HepG2 (cell line): ENCODE results near the gene SH3BP2. TPM values are rescaled to one million over a fixed set of nuclear protein-coding genes. Genes with fewer than 3 reads are reported as not detected.

ENCODE experiments used
- ATAC-seq: fragments of 200-7000 bp; cut with Tn5 transposase; 3 replicates; pipeline ENCODE4 v1.9.1; 2020; ENCODE audit warnings: mild to moderate bottlenecking, moderate library complexity
- BruUV-seq: library from RNA; stranded (reverse); fragments of 400-500 nt; replicated peaks from 2 replicates; lab custom pipeline; 2021; lab: Mats Ljungman, UMichigan
- CTCF ChIA-PET: fragments of 300-600 bp; formaldehyde crosslinking; extraction: SDS; loops from one replicate; lab custom pipeline; 2021; ENCODE audit warnings: low total read pairs, inconsistent platforms, low intra/inter-chr PET ratio; lab: Yijun Ruan, JAX
- POLR2A ChIA-PET: fragments of 350-600 bp; sonication (Branson Sonifier 250); formaldehyde crosslinking; loops from one replicate; lab custom pipeline; 2020; ENCODE audit warnings: antibody characterized with exemption, inconsistent platforms; lab: Yijun Ruan, JAX
- DNase-seq: peaks from one replicate; pipeline ENCODE4 v3.0.0-alpha.2; 2015; ENCODE audit warnings: low spot score
- FAIRE-seq: peaks from 3 replicates; lab custom pipeline; 2011; peaks lifted over from hg19 to GRCh38; lab: Jason Lieb, UNC
- H2AFZ ChIP-seq: one replicate; pipeline ENCODE4 v1.6.1; 2011; ENCODE audit warnings: low read length, inconsistent platforms
- H3K27ac ChIP-seq: fragments of 300-600 bp; 3 replicates; pipeline ENCODE4 v1.8.0; 2011; ENCODE audit warnings: mixed run types, mild to moderate bottlenecking, mixed read lengths, low read length, inconsistent platforms; ENCODE audit not compliant: insufficient read depth; ENCODE audit errors: extremely low read length
- H3K27me3 ChIP-seq, 2 experiments: fragments of 200-600 bp in 1 of 2; 2 replicates in 1 of 2; 3 replicates in 1 of 2; pipeline versions ENCODE4 v1.6.0 to v1.8.0; 2011; ENCODE audit warnings: low read length in 2 of 2, mild to moderate bottlenecking in 2 of 2, moderate library complexity in 2 of 2, inconsistent platforms in 1 of 2; ENCODE audit not compliant: insufficient read depth in 2 of 2, control insufficient read depth in 1 of 2
- H3K36me3 ChIP-seq, 2 experiments: fragments of 200-600 bp in 1 of 2; replicated peaks in 1 of 2; 2 replicates in 1 of 2; 3 replicates in 1 of 2; pipeline versions ENCODE4 v1.5.1 to v1.8.0; 2011; ENCODE audit warnings: low read length in 2 of 2, inconsistent platforms in 1 of 2; ENCODE audit not compliant: insufficient read depth in 2 of 2, control insufficient read depth in 1 of 2
- H3K4me1 ChIP-seq: 2 replicates; pipeline ENCODE4 v1.5.1; 2012; ENCODE audit warnings: low read length, inconsistent platforms; ENCODE audit not compliant: insufficient read depth
- H3K4me2 ChIP-seq: 2 replicates; pipeline ENCODE4 v1.6.0; 2011; ENCODE audit warnings: low read depth, low read length, inconsistent platforms
- H3K4me3 ChIP-seq, 3 experiments: fragments of 200-600 bp in 1 of 3; sonication (generic), shearing (Covaris generic) in 1 of 3; replicated peaks in 1 of 3; 2 replicates each; pipeline ENCODE4 v1.5.1; 2011 to 2016; ENCODE audit warnings: low read length in 3 of 3, inconsistent platforms in 2 of 3, low read depth in 2 of 3, mild to moderate bottlenecking in 2 of 3, control low read depth in 1 of 3, mixed read lengths in 1 of 3; ENCODE audit not compliant: insufficient read depth in 1 of 3
- H3K79me2 ChIP-seq: one replicate; pipeline ENCODE4 v1.6.1; 2011; ENCODE audit warnings: low read length, inconsistent platforms; ENCODE audit not compliant: insufficient read depth
- H3K9ac ChIP-seq: 2 replicates; pipeline ENCODE4 v1.6.0; 2011; ENCODE audit warnings: mild to moderate bottlenecking, low read depth, low read length, inconsistent platforms; ENCODE audit not compliant: insufficient read depth
- H3K9me3 ChIP-seq: 2 replicates; pipeline ENCODE4 v1.5.1; 2012; ENCODE audit warnings: mild to moderate bottlenecking, low read length
- H4K20me1 ChIP-seq: 2 replicates; pipeline ENCODE4 v1.6.0; 2011; ENCODE audit warnings: inconsistent platforms, mild to moderate bottlenecking, low read length, moderate library complexity; ENCODE audit not compliant: insufficient read depth
- GATAD2A ChIP-seq: IDR thresholded peaks from 2 replicates; pipeline ENCODE4 v1.6.1; 2016
- MTERF4 ChIP-seq: sonication (generic); formaldehyde crosslinking; IDR thresholded peaks from 2 replicates; pipeline ENCODE4 v1.8.0; 2023; ENCODE audit warnings: mild to moderate bottlenecking, missing genetic modification reagents
- RFX5 ChIP-seq: IDR thresholded peaks from 2 replicates; pipeline ENCODE4 v1.6.1; 2011; ENCODE audit warnings: low read depth, low read length, improper control_type of control experiment
- SAFB2 ChIP-seq: sonication (generic); formaldehyde crosslinking; IDR thresholded peaks from 2 replicates; pipeline ENCODE4 v1.5.1; 2020; ENCODE audit warnings: missing genetic modification reagents, low read depth, mild to moderate bottlenecking, borderline replicate concordance
- SMAD3 ChIP-seq: sonication (generic); formaldehyde crosslinking; IDR thresholded peaks from 2 replicates; pipeline ENCODE4 v1.4.0; 2020; ENCODE audit warnings: missing genetic modification reagents
- STAT6 ChIP-seq: sonication (generic); formaldehyde crosslinking; IDR thresholded peaks from 2 replicates; pipeline ENCODE4 v1.4.0; 2020; ENCODE audit warnings: missing genetic modification reagents, mild to moderate bottlenecking, borderline replicate concordance
- TOPORS ChIP-seq: sonication (generic); formaldehyde crosslinking; IDR thresholded peaks from 2 replicates; pipeline ENCODE4 v1.8.0; 2023; ENCODE audit warnings: mild to moderate bottlenecking, missing genetic modification reagents
- YEATS4 ChIP-seq: sonication (generic); formaldehyde crosslinking; IDR thresholded peaks from 2 replicates; pipeline ENCODE4 v1.4.0; 2020; ENCODE audit warnings: missing genetic modification reagents, borderline replicate concordance
- ZC3H13 ChIP-seq: sonication (generic); formaldehyde crosslinking; IDR thresholded peaks from 2 replicates; pipeline ENCODE4 v1.8.1; 2023; ENCODE audit warnings: mild to moderate bottlenecking, missing genetic modification reagents, moderate library complexity
- ZNF230 ChIP-seq: sonication (generic); formaldehyde crosslinking; IDR thresholded peaks from 2 replicates; pipeline ENCODE4 v1.4.0; 2020; ENCODE audit warnings: mild to moderate bottlenecking, missing genetic modification reagents
- ZNF281 ChIP-seq: sonication (generic); formaldehyde crosslinking; IDR thresholded peaks from 2 replicates; pipeline ENCODE4 v1.4.0; 2020; ENCODE audit warnings: missing genetic modification reagents, borderline replicate concordance
- ZNF562 ChIP-seq: sonication (generic); formaldehyde crosslinking; IDR thresholded peaks from 2 replicates; pipeline ENCODE4 v1.8.0; 2022; ENCODE audit warnings: missing genetic modification reagents, borderline replicate concordance
- ZNF605 ChIP-seq: sonication (generic); formaldehyde crosslinking; IDR thresholded peaks from 2 replicates; pipeline ENCODE4 v1.8.0; 2022; ENCODE audit warnings: mild to moderate bottlenecking, missing genetic modification reagents
- WGBS: methylation state at CpG from one replicate; pipeline ENCODE4 v1.1.6; 2017; ENCODE audit warnings: low lambda C conversion rate; 5-methylcytosine and 5-hydroxymethylcytosine counted together
- in situ Hi-C: cut with HindIII; loops from 2 replicates; pipeline ENCODE4 v1.10.0; 2017; ENCODE audit warnings: low pct_unique_long_range_greater_than_20kb; ENCODE audit not compliant: extremely low pct_ligation_motif_present
- intact Hi-C: fragments of 100-400 bp; cut with micrococcal nuclease; formaldehyde crosslinking; loops from one replicate; pipeline ENCODE4 v1.10.0; 2022; ENCODE audit not compliant: unreplicated experiment
- polyA plus RNA-seq, 8 experiments: library from polyadenylated mRNA; depleted of rRNA in 3 of 8; stranded (reverse) in 7 of 8; unstranded in 1 of 8; fragments of >200 nt; fragmentation: Illumina TruSeq in 4 of 8; extraction: Trizol in 4 of 8; gene quantifications; 2 replicates each; pipeline versions ENCODE4 v1.2.1 to v1.2.3, GENCODE V29; 2011 to 2016; ENCODE audit warnings: low read depth in 4 of 8, missing spikeins in 1 of 8, mixed read lengths in 1 of 8; ENCODE audit not compliant: insufficient read depth in 1 of 8
- total RNA-seq, 5 experiments: library from RNA; depleted of rRNA; stranded (reverse); fragments of >200 nt; fragmentation: Illumina TruSeq; extraction: Trizol; gene quantifications; 2 replicates each; pipeline ENCODE4 v1.2.3, GENCODE V29; 2016; ENCODE audit warnings: low read depth in 1 of 5

The SH3BP2 gene
- total and polyA plus RNA-seq, 2 of the 13 experiments (the other 11 are each of a cell fraction or from before 2014, with no cell fraction given), result 16.9 to 34.5 TPM

GRCh38 chr4:2768124-2768523 is 24.8 kb upstream of the SH3BP2 start:
- BruUV-seq, result no TSS peak
- TF ChIP-seq SMAD3 (CRISPR knock-in tag) (no peak), GATAD2A (no peak), YEATS4 (no peak), SAFB2 (CRISPR knock-in tag) (no peak), ZC3H13 (CRISPR knock-in tag) (no peak), ZNF230 (CRISPR knock-in tag) (no peak)
- Histone ChIP-seq H4K20me1 (no peaks in the 10 kb centered on the region), H3K9me3 (no peaks in the 10 kb centered on the region), H2AFZ (no peak overlapping the region), H3K27ac (no peak overlapping the region), H3K27me3 (no peaks in the 10 kb centered on the region), H3K4me2 (no peak overlapping the region), H3K4me1 (peaks cover 47% of the 10 kb centered on the region), H3K4me3 (no peak overlapping the region), H3K9ac (no peak overlapping the region), H3K79me2 (no peaks in the 10 kb centered on the region), H3K36me3 (no peaks in the 10 kb centered on the region)
- ChIA-PET POLR2A (interaction anchor here (1.4 kb wide), 1 partner anchor 33 kb away, joined by 3 read pairs; no protein-coding TSS in a partner anchor), CTCF (no interaction called here)
- in situ Hi-C loops (no loop called here), intact Hi-C loops (no loop called here)
- ATAC-seq, result peak; percentile 23
- no peak for FAIRE-seq
- DNase-seq, result no peak
- WGBS, result 75% methylated on average over 8 of the region's 9 CpGs

GRCh38 chr4:2768921-2769336 is 24.0 kb upstream of the SH3BP2 start:
- H3K9me3 ChIP-seq, result no peaks in the 10 kb centered on the region
- no peaks in the 10 kb centered on the region for H3K79me2 ChIP-seq
- no peaks in the 10 kb centered on the region for H4K20me1 ChIP-seq
- no peak for FAIRE-seq
- CTCF ChIA-PET, result no interaction called here
- H2AFZ ChIP-seq, result no peak overlapping the region
- no peak overlapping the region for H3K9ac ChIP-seq
- H3K4me1 ChIP-seq, result peaks cover 47% of the 10 kb centered on the region
- in situ Hi-C loops, result no loop called here
- peak; percentile 68 for ATAC-seq
- no peak for DNase-seq
- BruUV-seq, result no TSS peak
- no peaks in the 10 kb centered on the region for H3K27me3 ChIP-seq
- 3% methylated on average over 9 of the region's 15 CpGs for WGBS
- H3K4me2 ChIP-seq, result peak overlapping the region; percentile 58
- H3K4me3 ChIP-seq, result peak overlapping the region in 1 of 3 experiments; percentile 35; a peak in 2 of 6 replicates
- intact Hi-C loops, result no loop called here
- H3K27ac ChIP-seq, result no peak overlapping the region
- POLR2A ChIA-PET, result interaction anchor here (1.4 kb wide), 1 partner anchor 32 kb away, joined by 3 read pairs; no protein-coding TSS in a partner anchor
- H3K36me3 ChIP-seq, result no peaks in the 10 kb centered on the region
- TF ChIP-seq RFX5 (peak; percentile 91), STAT6 (CRISPR knock-in tag) (no peak), ZNF605 (CRISPR knock-in tag) (no peak), ZNF562 (CRISPR knock-in tag) (no peak), MTERF4 (CRISPR knock-in tag) (no peak), ZNF281 (CRISPR knock-in tag) (peak; percentile 38; the same call in 1 of the 2 replicates), TOPORS (CRISPR knock-in tag) (no peak)
